GM23338 (cell line): Measurements from ENCODE around the gene ZNF628. TPM values are rescaled to one million over a fixed set of nuclear protein-coding genes. Genes with fewer than 3 reads are reported as not detected.
A peak's percentile ranks its signal among the peaks of the same experiment; 100 is the strongest.

Experiments
- ATAC-seq: fragments of 200-7000 bp; cut with Tn5 transposase; 3 replicates; pipeline ENCODE4 v1.9.1; 2020
- DNase-seq: peaks from one replicate; pipeline ENCODE4 v3.0.0-alpha.2; 2015; ENCODE audit warnings: low spot score
- H2AFZ ChIP-seq: fragments of 200-600 bp; sonication (generic); 2 replicates; pipeline ENCODE4 v1.8.0; 2016; ENCODE audit warnings: antibody characterized with exemption, mild to moderate bottlenecking, moderate library complexity
- H3F3A ChIP-seq: fragments of 200-600 bp; sonication (generic); replicated peaks from 2 replicates; pipeline ENCODE4 v1.8.0; 2017; ENCODE audit warnings: antibody characterized with exemption, mixed run types, low read depth
- H3K27ac ChIP-seq: fragments of 200-600 bp; sonication (generic); 2 replicates; pipeline ENCODE4 v1.6.1; 2016; ENCODE audit warnings: low read depth
- H3K27me3 ChIP-seq: fragments of 200-600 bp; sonication (generic); 2 replicates; pipeline ENCODE4 v1.8.0; 2016; ENCODE audit warnings: mild to moderate bottlenecking, mixed run types, moderate library complexity; ENCODE audit not compliant: insufficient read depth
- H3K36me3 ChIP-seq: fragments of 200-600 bp; sonication (generic); 2 replicates; pipeline ENCODE4 v1.8.0; 2016; ENCODE audit warnings: mild to moderate bottlenecking; ENCODE audit not compliant: insufficient read depth
- H3K4me1 ChIP-seq: fragments of 200-600 bp; sonication (generic); 2 replicates; pipeline ENCODE4 v1.8.0; 2016; ENCODE audit warnings: mild to moderate bottlenecking, moderate library complexity; ENCODE audit not compliant: insufficient read depth
- H3K4me2 ChIP-seq: fragments of 200-600 bp; sonication (generic); 2 replicates; pipeline ENCODE4 v1.7.1; 2017; ENCODE audit warnings: mixed run types
- H3K4me3 ChIP-seq: fragments of 200-600 bp; sonication (generic); 2 replicates; pipeline ENCODE4 v1.6.1; 2016; ENCODE audit warnings: mixed run types
- H3K79me2 ChIP-seq: fragments of 200-600 bp; sonication (generic); replicated peaks from 2 replicates; pipeline ENCODE4 v1.8.0; 2017; ENCODE audit warnings: mild to moderate bottlenecking; ENCODE audit not compliant: insufficient read depth
- H3K9me2 ChIP-seq: fragments of 200-600 bp; sonication (generic); 2 replicates; pipeline ENCODE4 v1.8.0; 2017; ENCODE audit not compliant: insufficient read depth
- H4K20me1 ChIP-seq: fragments of 200-600 bp; sonication (generic); replicated peaks from 2 replicates; pipeline ENCODE4 v1.8.0; 2017; ENCODE audit warnings: mild to moderate bottlenecking; ENCODE audit not compliant: insufficient read depth
- H3K27ac Mint-ChIP-seq: 2 replicates; pipeline ENCODE4 v1.8.0; 2020; ENCODE audit warnings: inconsistent platforms, mild to moderate bottlenecking, moderate library complexity, mixed read lengths
- H3K27me3 Mint-ChIP-seq: 3 replicates; pipeline ENCODE4 v1.8.0; 2022; ENCODE audit warnings: low read depth, mild to moderate bottlenecking, moderate library complexity, mixed read lengths, inconsistent platforms; ENCODE audit not compliant: insufficient read depth, poor library complexity
- H3K36me3 Mint-ChIP-seq: 3 replicates; pipeline ENCODE4 v1.8.0; 2021; ENCODE audit warnings: low read depth, mild to moderate bottlenecking, inconsistent platforms, moderate library complexity, mixed read lengths
- H3K4me1 Mint-ChIP-seq: 3 replicates; pipeline ENCODE4 v1.8.0; 2020; ENCODE audit warnings: mild to moderate bottlenecking, inconsistent platforms, mixed read lengths
- H3K4me3 Mint-ChIP-seq: 3 replicates; pipeline ENCODE4 v1.8.0; 2021; ENCODE audit warnings: moderate library complexity, mild to moderate bottlenecking, inconsistent platforms, mixed read lengths
- H3K9me3 Mint-ChIP-seq: 3 replicates; pipeline ENCODE4 v1.8.0; 2020; ENCODE audit warnings: moderate library complexity, mild to moderate bottlenecking, inconsistent platforms, mixed read lengths
- CREB1 ChIP-seq: fragments of 250-450 bp; sonication (Bioruptor Pico); IDR thresholded peaks from 2 replicates; pipeline ENCODE4 v1.5.0; 2020; ENCODE audit warnings: low read depth, mild to moderate bottlenecking, moderate library complexity
- EZH2 ChIP-seq: fragments of 200-600 bp; sonication (generic); IDR thresholded peaks from one replicate; pipeline ENCODE4 v1.8.0; 2017; ENCODE audit warnings: antibody characterized with exemption, mild to moderate bottlenecking, low read depth; ENCODE audit not compliant: unreplicated experiment
- EZH2phosphoT487 ChIP-seq: fragments of 200-600 bp; sonication (generic); IDR thresholded peaks from one replicate; pipeline ENCODE4 v1.8.1; 2018; ENCODE audit warnings: antibody characterized with exemption; ENCODE audit not compliant: unreplicated experiment
- JUNB ChIP-seq: IDR thresholded peaks from one replicate; pipeline ENCODE4 v1.6.1; 2016; ENCODE audit warnings: antibody characterized with exemption; ENCODE audit not compliant: unreplicated experiment
- NANOG ChIP-seq: IDR thresholded peaks from 2 replicates; pipeline ENCODE4 v1.6.1; 2016; ENCODE audit warnings: antibody characterized with exemption, borderline replicate concordance
- POLR2AphosphoS5 ChIP-seq: IDR thresholded peaks from 2 replicates; pipeline ENCODE4 v1.6.1; 2016; ENCODE audit warnings: antibody characterized with exemption, low read depth
- STAT1 ChIP-seq: IDR thresholded peaks from one replicate; pipeline ENCODE4 v1.6.1; 2016; ENCODE audit warnings: antibody characterized with exemption; ENCODE audit not compliant: unreplicated experiment
- ZNF114 ChIP-seq: fragments of 250-450 bp; sonication (Bioruptor Pico); IDR thresholded peaks from 2 replicates; pipeline ENCODE4 v1.5.0; 2020; ENCODE audit warnings: mild to moderate bottlenecking, moderate library complexity
- ZNF331 ChIP-seq: fragments of 250-450 bp; sonication (Bioruptor Pico); IDR thresholded peaks from 2 replicates; pipeline ENCODE4 v1.5.0; 2020; ENCODE audit warnings: low read depth, mild to moderate bottlenecking, moderate library complexity
- polyA plus RNA-seq: library from polyadenylated mRNA; unstranded; fragments of >200 nt; fragmentation: Nextera tagmentation; extraction: Ambion mirVana; gene quantifications from 2 replicates; pipeline ENCODE4 v1.2.1, GENCODE V29; 2016
- total RNA-seq: library from RNA; depleted of rRNA; stranded (reverse); fragments of >200 nt; shearing (Covaris generic); gene quantifications from 2 replicates; pipeline ENCODE4 v1.2.3, GENCODE V29; 2014
- TF ChIP-seq, protein P1 (sequence below): IDR thresholded peaks from one replicate; pipeline ENCODE4 v1.6.1; 2018; ENCODE audit warnings: antibody characterized with exemption; ENCODE audit not compliant: unreplicated experiment
- TF ChIP-seq, protein P2 (sequence below): fragments of 250-450 bp; sonication (Bioruptor Pico); IDR thresholded peaks from 2 replicates; pipeline ENCODE4 v1.5.0; 2020; ENCODE audit warnings: mild to moderate bottlenecking, moderate library complexity
- TF ChIP-seq, protein P3 (sequence below): IDR thresholded peaks from 2 replicates; pipeline ENCODE4 v1.6.1; 2016; ENCODE audit warnings: antibody characterized with exemption
- TF ChIP-seq, protein P4 (sequence below), 2 experiments: fragments of 200-600 bp in 1 of 2; sonication (generic) in 1 of 2; conservative IDR thresholded peaks; 2 replicates each; pipeline versions ENCODE4 v1.5.1 to v1.6.1; 2016 to 2017; ENCODE audit warnings: antibody characterized with exemption in 2 of 2, low read depth in 2 of 2, mild to moderate bottlenecking in 2 of 2, moderate library complexity in 1 of 2

Gene ZNF628
- total and polyA plus RNA-seq, 2 experiments from 2014 or later = 4.9 to 10.7 TPM

DNA sequence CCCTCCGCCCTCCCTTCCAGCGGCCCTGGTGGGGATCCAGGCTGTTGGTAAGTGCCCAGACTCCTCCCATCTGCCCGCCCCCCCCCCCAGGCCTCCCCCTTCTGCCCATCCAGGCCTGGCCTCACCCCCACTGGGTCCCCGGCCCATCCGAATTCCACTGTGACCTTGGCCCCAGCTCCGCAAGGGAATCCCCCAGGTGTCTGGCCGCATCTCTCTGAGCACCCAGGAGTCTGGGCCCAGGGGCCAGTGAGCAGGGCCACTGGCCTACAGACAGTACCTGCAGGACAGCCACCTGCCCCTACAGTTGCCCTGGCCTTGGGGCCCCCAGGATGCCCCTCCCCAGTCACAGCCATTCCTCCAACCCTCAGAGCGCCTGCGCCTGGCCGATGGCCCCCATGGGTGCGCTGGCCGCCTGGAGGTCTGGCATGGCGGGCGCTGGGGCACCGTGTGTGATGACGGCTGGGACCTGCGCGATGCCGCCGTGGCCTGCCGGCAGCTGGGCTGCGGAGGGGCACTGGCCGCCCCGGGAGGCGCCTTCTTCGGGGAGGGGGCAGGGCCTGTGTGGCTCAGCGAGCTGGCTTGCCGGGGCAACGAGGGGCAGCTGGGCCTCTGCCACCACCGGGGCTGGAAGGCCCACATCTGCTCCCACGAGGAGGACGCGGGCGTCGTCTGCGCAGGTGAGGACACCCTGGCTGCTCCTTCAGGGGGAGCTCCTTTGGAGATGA lies 12.7 kb downstream of the ZNF628 start:
- no peak overlapping the region for H3K27ac Mint-ChIP-seq
- peak; percentile 4 for ATAC-seq

More for the DNA sequence above, 12.7 kb downstream of the ZNF628 start:
- H3F3A ChIP-seq = peaks cover 15% of the 10 kb centered on the region
- no peak overlapping the region for H3K27ac ChIP-seq
- no peaks in the 10 kb centered on the region for H3K27me3 ChIP-seq
- no peaks in the 10 kb centered on the region for H3K9me2 ChIP-seq
- Mint-ChIP-seq H3K4me3 (no peak overlapping the region), H3K4me1 (peaks cover 24% of the 10 kb centered on the region), H3K9me3 (no peaks in the 10 kb centered on the region; the same call in 2 of the 3 replicates), H3K36me3 (no peaks in the 10 kb centered on the region; the same call in 2 of the 3 replicates), H3K27me3 (peaks cover 14% of the 10 kb centered on the region)
- DNase-seq = no peak
- no peaks in the 10 kb centered on the region for H3K36me3 ChIP-seq
- TF ChIP-seq, protein P1, sequence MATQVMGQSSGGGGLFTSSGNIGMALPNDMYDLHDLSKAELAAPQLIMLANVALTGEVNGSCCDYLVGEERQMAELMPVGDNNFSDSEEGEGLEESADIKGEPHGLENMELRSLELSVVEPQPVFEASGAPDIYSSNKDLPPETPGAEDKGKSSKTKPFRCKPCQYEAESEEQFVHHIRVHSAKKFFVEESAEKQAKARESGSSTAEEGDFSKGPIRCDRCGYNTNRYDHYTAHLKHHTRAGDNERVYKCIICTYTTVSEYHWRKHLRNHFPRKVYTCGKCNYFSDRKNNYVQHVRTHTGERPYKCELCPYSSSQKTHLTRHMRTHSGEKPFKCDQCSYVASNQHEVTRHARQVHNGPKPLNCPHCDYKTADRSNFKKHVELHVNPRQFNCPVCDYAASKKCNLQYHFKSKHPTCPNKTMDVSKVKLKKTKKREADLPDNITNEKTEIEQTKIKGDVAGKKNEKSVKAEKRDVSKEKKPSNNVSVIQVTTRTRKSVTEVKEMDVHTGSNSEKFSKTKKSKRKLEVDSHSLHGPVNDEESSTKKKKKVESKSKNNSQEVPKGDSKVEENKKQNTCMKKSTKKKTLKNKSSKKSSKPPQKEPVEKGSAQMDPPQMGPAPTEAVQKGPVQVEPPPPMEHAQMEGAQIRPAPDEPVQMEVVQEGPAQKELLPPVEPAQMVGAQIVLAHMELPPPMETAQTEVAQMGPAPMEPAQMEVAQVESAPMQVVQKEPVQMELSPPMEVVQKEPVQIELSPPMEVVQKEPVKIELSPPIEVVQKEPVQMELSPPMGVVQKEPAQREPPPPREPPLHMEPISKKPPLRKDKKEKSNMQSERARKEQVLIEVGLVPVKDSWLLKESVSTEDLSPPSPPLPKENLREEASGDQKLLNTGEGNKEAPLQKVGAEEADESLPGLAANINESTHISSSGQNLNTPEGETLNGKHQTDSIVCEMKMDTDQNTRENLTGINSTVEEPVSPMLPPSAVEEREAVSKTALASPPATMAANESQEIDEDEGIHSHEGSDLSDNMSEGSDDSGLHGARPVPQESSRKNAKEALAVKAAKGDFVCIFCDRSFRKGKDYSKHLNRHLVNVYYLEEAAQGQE = no peak
- TF ChIP-seq EZH2 = no peak
- TF ChIP-seq, protein P2, sequence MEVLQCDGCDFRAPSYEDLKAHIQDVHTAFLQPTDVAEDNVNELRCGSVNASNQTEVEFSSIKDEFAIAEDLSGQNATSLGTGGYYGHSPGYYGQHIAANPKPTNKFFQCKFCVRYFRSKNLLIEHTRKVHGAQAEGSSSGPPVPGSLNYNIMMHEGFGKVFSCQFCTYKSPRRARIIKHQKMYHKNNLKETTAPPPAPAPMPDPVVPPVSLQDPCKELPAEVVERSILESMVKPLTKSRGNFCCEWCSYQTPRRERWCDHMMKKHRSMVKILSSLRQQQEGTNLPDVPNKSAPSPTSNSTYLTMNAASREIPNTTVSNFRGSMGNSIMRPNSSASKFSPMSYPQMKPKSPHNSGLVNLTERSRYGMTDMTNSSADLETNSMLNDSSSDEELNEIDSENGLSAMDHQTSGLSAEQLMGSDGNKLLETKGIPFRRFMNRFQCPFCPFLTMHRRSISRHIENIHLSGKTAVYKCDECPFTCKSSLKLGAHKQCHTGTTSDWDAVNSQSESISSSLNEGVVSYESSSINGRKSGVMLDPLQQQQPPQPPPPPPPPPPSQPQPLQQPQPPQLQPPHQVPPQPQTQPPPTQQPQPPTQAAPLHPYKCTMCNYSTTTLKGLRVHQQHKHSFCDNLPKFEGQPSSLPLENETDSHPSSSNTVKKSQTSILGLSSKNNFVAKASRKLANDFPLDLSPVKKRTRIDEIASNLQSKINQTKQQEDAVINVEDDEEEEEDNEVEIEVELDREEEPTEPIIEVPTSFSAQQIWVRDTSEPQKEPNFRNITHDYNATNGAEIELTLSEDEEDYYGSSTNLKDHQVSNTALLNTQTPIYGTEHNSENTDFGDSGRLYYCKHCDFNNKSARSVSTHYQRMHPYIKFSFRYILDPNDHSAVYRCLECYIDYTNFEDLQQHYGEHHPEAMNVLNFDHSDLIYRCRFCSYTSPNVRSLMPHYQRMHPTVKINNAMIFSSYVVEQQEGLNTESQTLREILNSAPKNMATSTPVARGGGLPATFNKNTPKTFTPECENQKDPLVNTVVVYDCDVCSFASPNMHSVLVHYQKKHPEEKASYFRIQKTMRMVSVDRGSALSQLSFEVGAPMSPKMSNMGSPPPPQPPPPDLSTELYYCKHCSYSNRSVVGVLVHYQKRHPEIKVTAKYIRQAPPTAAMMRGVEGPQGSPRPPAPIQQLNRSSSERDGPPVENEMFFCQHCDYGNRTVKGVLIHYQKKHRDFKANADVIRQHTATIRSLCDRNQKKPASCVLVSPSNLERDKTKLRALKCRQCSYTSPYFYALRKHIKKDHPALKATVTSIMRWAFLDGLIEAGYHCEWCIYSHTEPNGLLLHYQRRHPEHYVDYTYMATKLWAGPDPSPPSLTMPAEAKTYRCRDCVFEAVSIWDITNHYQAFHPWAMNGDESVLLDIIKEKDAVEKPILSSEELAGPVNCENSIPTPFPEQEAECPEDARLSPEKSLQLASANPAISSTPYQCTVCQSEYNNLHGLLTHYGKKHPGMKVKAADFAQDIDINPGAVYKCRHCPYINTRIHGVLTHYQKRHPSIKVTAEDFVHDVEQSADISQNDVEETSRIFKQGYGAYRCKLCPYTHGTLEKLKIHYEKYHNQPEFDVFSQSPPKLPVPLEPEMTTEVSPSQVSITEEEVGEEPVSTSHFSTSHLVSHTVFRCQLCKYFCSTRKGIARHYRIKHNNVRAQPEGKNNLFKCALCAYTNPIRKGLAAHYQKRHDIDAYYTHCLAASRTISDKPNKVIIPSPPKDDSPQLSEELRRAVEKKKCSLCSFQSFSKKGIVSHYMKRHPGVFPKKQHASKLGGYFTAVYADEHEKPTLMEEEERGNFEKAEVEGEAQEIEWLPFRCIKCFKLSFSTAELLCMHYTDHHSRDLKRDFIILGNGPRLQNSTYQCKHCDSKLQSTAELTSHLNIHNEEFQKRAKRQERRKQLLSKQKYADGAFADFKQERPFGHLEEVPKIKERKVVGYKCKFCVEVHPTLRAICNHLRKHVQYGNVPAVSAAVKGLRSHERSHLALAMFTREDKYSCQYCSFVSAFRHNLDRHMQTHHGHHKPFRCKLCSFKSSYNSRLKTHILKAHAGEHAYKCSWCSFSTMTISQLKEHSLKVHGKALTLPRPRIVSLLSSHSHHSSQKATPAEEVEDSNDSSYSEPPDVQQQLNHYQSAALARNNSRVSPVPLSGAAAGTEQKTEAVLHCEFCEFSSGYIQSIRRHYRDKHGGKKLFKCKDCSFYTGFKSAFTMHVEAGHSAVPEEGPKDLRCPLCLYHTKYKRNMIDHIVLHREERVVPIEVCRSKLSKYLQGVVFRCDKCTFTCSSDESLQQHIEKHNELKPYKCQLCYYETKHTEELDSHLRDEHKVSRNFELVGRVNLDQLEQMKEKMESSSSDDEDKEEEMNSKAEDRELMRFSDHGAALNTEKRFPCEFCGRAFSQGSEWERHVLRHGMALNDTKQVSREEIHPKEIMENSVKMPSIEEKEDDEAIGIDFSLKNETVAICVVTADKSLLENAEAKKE (CRISPR knock-in tag) = no peak
- no peak for TF ChIP-seq CREB1 (CRISPR knock-in tag)
- TF ChIP-seq POLR2AphosphoS5 = no peak
- no peak for TF ChIP-seq ZNF114 (CRISPR knock-in tag)
- no peak for TF ChIP-seq JUNB
- TF ChIP-seq, protein P3, sequence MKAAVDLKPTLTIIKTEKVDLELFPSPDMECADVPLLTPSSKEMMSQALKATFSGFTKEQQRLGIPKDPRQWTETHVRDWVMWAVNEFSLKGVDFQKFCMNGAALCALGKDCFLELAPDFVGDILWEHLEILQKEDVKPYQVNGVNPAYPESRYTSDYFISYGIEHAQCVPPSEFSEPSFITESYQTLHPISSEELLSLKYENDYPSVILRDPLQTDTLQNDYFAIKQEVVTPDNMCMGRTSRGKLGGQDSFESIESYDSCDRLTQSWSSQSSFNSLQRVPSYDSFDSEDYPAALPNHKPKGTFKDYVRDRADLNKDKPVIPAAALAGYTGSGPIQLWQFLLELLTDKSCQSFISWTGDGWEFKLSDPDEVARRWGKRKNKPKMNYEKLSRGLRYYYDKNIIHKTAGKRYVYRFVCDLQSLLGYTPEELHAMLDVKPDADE = no peak
- no peak for TF ChIP-seq NANOG
- TF ChIP-seq, protein P4, sequence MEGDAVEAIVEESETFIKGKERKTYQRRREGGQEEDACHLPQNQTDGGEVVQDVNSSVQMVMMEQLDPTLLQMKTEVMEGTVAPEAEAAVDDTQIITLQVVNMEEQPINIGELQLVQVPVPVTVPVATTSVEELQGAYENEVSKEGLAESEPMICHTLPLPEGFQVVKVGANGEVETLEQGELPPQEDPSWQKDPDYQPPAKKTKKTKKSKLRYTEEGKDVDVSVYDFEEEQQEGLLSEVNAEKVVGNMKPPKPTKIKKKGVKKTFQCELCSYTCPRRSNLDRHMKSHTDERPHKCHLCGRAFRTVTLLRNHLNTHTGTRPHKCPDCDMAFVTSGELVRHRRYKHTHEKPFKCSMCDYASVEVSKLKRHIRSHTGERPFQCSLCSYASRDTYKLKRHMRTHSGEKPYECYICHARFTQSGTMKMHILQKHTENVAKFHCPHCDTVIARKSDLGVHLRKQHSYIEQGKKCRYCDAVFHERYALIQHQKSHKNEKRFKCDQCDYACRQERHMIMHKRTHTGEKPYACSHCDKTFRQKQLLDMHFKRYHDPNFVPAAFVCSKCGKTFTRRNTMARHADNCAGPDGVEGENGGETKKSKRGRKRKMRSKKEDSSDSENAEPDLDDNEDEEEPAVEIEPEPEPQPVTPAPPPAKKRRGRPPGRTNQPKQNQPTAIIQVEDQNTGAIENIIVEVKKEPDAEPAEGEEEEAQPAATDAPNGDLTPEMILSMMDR (conservative IDR thresholded peaks at IDR 0.05; ENCODE audit: low read depth in 2 of 2) = no peak
- TF ChIP-seq ZNF331 (CRISPR knock-in tag) = no peak
- no peak for TF ChIP-seq EZH2phosphoT487
- no peak for TF ChIP-seq STAT1
- no peak overlapping the region for H2AFZ ChIP-seq
- peaks cover 16% of the 10 kb centered on the region; the same call in 1 of the 2 replicates for H3K4me1 ChIP-seq
- peak overlapping the region; percentile 80 for H3K4me2 ChIP-seq
- no peaks in the 10 kb centered on the region for H4K20me1 ChIP-seq
- H3K79me2 ChIP-seq = no peaks in the 10 kb centered on the region
- no peak overlapping the region for H3K4me3 ChIP-seq
